HG03521 (cell line): ENCODE results near the gene RANBP9.

Source experiments
- ATAC-seq: cut with Tn5 transposase; IDR thresholded peaks from one replicate; pipeline ENCODE4 v1.9.1; 2021; ENCODE audit warnings: mild to moderate bottlenecking, moderate library complexity; ENCODE audit not compliant: unreplicated experiment

RANBP9 gene

GRCh38 chr6:13679996-13680395 is 31.6 kb downstream of the RANBP9 start:
- no peak for ATAC-seq

DNA sequence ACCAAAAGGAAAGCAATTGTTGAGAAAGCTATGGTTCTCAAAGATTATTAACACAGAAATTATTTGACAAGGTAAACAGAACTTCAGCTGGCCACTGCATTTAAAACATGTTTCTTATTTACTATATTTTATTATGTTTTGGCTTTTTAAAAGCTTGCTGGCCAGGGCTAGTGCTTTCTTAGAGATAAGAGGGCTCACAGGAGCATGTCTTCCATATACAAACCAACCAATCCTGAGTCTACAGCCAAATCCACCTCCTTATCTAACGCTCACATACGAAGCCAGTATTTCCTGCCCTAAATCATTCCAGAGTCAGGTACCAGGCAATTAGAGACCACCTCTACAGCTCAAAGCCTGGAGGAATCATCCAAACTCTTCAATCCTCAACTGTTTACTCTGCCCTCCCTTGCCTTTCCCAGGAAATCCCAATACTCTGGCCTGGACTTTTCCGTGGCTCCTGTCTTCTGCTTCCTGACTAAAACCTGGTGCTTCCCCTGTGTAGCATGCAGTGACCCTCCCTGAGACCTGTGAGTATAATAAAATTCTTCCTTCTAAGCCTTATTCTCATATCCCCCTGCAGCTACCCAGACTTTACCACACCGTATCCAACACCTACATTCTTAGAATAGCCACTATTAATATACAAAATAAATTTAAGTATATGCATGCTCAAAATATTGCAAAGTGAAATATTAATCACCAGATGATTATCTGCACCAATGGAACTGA is 33.2 kb downstream of the RANBP9 start:
- no peak for ATAC-seq

DNA sequence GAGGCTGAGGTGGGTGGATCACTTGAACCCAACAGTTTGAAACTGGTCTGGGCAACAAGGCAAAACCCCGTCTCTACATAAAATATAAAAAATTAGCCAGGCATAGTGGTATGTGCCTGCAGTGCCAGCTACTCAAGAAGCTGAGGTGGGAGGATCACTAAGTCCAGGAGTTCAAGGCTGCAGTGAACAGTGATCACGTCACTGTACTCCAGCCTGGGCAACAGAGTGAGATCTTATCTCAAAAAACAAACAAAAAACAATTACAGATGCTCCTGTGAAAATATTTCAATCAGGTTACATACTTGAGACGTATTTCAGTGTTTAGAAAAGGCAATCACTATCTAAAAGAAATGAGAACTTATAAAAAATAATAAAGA is 33.8 kb downstream of the RANBP9 start:
- no peak for ATAC-seq

DNA sequence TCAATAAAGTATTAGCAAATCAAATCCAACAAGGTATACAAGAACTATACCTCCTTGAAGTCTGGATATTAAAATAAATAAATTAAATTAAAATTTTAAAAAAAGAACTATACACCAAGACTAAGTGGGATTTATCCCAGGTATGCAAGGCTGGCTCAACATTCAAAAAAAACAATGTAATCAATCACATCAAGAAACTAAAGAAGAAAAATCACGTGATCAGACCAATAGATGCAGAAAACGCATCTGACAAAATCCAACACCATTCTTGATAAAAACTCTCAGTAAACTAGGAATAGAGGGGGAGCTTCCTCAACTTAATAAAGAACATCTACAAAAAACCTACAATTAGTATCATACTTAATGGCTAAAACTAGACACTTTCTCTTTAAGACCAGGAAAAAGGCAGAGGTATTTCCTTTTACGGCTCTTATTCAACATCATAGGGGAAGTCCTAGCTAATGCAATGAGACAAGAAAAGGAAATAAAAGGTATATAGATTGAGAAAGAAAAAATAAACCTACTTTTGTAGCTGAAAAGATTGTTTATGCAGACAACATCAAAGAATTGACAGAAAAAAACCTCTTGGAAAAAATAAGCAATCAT is 35.0 kb downstream of the RANBP9 start:
- no peak for ATAC-seq

DNA sequence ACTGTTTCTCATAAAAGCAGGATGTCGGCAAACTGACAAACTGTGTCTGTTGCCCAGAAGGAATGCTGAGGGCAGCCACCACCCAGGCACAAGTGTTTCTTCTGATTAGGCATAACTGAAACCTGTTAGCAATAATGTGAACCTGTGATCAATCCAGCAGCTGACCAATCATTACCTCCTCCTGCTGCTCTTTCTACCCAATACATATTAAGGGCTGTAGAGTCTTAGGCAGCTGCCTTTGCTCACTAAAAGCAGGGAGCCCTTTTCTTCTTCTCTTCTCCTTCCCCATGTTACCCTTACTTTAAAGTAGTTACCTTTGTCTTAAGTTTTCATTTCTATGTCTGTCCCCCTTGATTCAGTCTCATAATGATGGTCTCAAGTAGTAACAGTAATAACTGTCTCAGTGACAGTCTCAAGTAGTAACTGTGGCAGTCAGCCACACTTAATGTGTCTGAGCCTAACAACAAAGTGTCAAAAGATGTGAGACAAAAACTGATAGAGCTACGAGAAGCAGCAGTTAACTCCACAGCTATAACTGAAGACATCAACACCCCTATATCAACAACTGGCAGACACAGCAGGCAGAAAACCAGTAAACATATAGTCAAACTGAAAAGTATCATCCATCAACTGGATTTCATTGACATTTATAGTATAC is 37.0 kb downstream of the RANBP9 start:
- ATAC-seq = no peak

GRCh38 chr6:13673825-13674444 is 37.7 kb downstream of the RANBP9 start:
- ATAC-seq = no peak

DNA sequence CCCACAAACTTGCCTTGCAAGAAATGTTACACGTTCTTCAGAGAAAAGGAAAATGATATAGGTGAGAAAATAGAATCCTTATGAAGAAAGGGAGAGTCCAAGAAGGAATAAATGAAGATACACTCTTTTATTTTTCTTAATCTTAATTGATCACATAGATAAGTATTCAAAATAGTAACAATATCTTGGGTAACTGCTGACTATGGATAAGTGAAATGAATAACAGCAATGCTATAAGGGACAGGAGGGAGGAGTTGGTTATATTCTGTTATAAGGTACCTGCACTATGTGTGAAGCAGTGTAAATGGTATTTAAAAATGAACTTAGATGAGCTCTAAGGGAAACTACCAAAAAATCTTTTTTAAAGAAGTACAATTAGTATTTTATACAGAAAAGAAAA is 38.3 kb downstream of the RANBP9 start:
- ATAC-seq = no peak

DNA sequence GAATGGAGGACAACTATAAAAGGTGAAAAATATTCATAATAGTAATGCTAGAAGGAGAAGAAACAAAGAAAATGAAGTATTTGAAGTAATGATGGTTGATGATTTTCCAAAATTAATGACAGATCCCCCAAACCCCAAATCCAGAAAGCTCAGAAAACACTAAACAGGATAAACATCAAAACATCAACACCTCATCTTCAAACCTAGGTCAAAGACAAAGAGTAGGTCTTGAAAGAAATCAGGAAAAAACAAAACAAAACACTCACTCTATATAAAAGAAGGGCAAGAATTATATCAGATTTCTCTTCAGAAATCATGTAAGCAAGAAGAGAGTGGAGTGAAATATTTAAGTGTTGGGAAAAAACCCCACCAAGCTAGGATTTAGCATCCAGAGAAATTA is 38.7 kb downstream of the RANBP9 start:
- no peak for ATAC-seq

DNA sequence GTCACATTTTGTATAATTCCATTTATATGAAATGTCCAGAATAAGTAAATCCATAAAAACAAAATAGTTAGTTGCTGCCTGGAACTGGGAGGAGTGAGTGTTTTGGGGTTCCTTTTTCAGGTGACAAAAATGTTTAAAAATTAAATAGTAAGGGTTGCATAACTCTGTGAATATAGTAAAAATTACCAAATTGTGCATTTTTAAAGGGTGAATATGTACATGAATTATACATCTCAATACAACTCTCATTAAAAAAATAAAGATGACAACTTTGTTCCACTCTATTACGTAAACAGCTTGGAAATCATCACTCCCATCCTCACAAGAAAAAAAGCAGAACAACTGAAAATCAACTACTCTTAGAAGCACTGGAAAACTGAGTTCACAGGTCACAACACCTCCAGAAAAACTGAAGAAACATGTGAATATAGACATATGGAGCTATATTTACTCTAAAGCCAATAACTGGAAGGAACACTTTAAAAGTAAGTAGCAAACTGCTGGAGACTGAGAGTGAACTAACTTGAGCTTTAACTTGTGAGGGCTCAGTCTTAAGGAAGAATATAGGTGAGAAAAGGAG is 40.0 kb downstream of the RANBP9 start:
- ATAC-seq = no peak

DNA sequence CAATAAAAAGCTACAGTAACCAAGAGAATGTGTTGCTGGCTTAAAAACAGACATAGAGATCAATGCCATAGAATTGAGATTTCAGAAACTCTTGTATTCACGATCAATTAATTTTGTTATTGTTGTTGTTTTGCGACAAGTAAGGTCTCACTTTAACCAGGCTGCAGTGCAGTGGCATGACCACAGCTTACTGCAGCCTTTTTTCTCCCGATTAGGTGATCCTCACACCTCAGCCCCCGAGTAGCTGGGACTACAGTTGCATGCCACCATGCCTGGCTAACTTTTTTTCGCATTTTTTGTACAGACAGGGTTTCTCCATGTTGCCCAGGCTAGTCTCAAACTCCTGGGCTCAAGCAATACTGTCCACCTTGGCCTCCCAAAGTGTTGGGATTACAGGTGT is 42.2 kb downstream of the RANBP9 start:
- no peak for ATAC-seq

GRCh38 chr6:13668291-13668928 is 43.2 kb downstream of the RANBP9 start:
- ATAC-seq = no peak

DNA sequence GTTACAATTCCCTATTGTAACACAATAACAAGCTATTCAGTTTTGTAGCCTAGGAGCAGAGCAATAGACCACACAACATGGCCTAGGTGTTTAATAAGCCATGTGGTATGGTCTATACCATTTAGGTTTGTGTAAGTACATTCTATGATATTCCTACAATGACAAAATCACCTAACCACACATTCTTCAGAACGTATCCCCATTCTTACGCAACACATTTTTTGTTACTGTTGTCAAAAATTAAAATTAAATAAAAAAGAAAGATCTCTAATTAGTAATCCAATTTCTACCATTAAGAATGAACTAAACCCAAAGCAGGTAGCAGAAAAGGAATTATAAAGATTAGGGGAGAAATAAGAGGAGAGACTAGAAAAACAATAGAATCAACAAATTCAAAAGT is 44.0 kb downstream of the RANBP9 start:
- ATAC-seq = no peak

- ATAC-seq = no peak
Observed at GRCh38 chr6:13666194-13667105, 45.2 kb downstream of the RANBP9 start.

- no peak for ATAC-seq
Observed at GRCh38 chr6:13664703-13665352, 46.8 kb downstream of the RANBP9 start.

DNA sequence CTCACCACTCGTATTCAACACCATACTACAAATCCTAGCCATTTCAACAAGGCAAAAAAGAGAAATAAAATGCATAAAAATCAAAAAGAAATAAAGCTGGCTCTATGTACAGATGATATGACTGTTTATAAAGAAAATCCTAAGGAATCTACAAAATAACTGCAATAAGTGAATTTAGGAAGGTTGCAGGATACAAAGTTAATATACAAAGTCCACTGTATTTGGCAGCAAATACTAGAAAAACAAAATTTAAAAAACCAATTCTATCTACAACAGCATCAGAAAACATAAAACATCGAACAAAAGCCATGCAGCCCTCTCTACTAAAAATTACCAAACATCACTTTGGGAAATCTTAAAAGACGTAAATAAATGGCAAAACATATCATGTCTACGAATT is 47.6 kb downstream of the RANBP9 start:
- ATAC-seq = no peak

DNA sequence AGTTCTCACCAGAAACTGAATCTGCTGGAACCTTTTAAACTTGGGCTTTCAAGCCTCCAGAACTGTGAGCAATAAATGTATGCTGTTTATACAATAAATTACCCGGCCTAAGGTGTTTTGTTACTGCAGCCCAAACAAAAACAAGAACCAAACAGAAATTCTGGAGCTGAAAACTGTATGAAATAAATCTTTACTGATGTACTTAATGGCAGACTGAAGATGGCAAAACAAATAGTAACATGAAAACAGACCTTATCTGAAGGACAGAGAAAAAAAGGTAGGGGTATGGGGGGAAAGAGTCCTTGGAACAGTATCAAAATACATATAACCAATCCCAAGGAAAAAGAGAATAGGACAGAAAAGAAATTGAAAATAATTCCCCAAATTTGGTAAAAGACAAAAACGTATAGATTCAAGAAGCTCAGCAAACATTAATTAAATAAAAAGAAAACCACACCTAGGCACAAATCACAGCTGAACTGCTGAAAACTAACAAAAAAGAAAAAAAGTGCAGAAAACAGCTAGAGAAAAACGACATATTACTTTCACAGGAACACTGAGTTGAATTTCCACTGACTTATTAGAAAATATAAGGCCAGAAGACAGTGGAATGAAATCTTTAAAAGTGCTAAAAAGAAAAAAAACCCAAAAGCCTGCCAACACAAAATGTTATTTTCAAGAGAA is 48.8 kb downstream of the RANBP9 start:
- no peak for ATAC-seq

DNA sequence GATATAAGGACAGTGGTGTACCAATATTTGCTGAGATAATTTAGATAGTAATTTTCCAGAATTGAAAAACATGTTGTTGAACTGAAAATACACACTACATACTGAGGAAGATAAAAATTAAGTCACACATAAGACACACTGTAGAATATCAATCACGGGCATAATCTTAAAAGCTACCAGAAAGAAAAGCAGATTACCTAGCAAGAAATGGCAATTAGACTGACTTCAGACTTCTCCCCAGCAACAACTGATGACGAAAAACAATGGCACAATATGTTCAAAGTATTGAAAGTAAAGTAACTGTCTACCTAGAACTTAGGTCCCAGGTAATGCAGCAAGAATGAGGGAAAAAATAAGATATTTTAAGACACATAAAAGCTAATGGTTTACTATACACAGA is 50.0 kb downstream of the RANBP9 start:
- no peak for ATAC-seq

- no peak for ATAC-seq
Observed at GRCh38 chr6:13660893-13661292, 50.7 kb downstream of the RANBP9 start.

GRCh38 chr6:13660273-13660672 is 51.4 kb downstream of the RANBP9 start:
- no peak for ATAC-seq
